Measurements from ENCODE around the gene CPNE4.
"Not testable (repeated sequence)": the region's sequence is repeated elsewhere in the genome, so short reads cannot be mapped to it uniquely, and the experiment has no call there.

Gene CPNE4

GRCh38 chr3:132034486-132035464, at the start of gene CPNE4:
Gene CPNE4, minus strand, starts transcription at chr3:132035014.
- DNase-seq, result peak; percentile 33

GRCh38 chr3:132083583-132084279, 48.9 kb upstream of the CPNE4 start:
- DNase-seq, result no peak

GRCh38 chr3:132083159-132083558, 48.3 kb upstream of the CPNE4 start:
- DNase-seq, result no peak

- no peak for DNase-seq
Measured at GRCh38 chr3:132079147-132079546, 44.3 kb upstream of the CPNE4 start.

- DNase-seq, result no peak
Measured at GRCh38 chr3:132073771-132074170, 39.0 kb upstream of the CPNE4 start.

- DNase-seq, result no peak
Measured at GRCh38 chr3:132071043-132071442, 36.2 kb upstream of the CPNE4 start.

- DNase-seq, result no peak
Measured at GRCh38 chr3:132064114-132064513, 29.3 kb upstream of the CPNE4 start.

- no peak for DNase-seq
Measured at GRCh38 chr3:132062535-132062934, 27.7 kb upstream of the CPNE4 start.

- no peak for DNase-seq
Measured at GRCh38 chr3:132055872-132056271, 21.1 kb upstream of the CPNE4 start.

- no peak for DNase-seq
Measured at GRCh38 chr3:132047209-132047608, 12.4 kb upstream of the CPNE4 start.

- not testable (repeated sequence) for DNase-seq
Measured at GRCh38 chr3:132044874-132045273, 10.1 kb upstream of the CPNE4 start.

- no peak for DNase-seq
Measured at GRCh38 chr3:132042681-132043080, 7.9 kb upstream of the CPNE4 start.

- DNase-seq, result no peak
Measured at GRCh38 chr3:132038198-132038825, 3.5 kb upstream of the CPNE4 start.

- no peak for DNase-seq
Measured at GRCh38 chr3:132037581-132037980, 2.8 kb upstream of the CPNE4 start.

- DNase-seq, result no peak
Measured at GRCh38 chr3:132037056-132037455, 2.2 kb upstream of the CPNE4 start.

- DNase-seq, result no peak
Measured at GRCh38 chr3:132034097-132034485, 723 bp downstream of the CPNE4 start.

- DNase-seq, result no peak
Measured at GRCh38 chr3:132033471-132033870, 1.3 kb downstream of the CPNE4 start.

GRCh38 chr3:132032959-132033358, 1.9 kb downstream of the CPNE4 start:
- no peak for DNase-seq

- DNase-seq, result peak; percentile 18
Measured at GRCh38 chr3:132029182-132029902, 5.5 kb downstream of the CPNE4 start.

GRCh38 chr3:132022914-132023313, 11.9 kb downstream of the CPNE4 start:
- DNase-seq, result no peak

- no peak for DNase-seq
Measured at GRCh38 chr3:132020058-132020457, 14.8 kb downstream of the CPNE4 start.

GRCh38 chr3:132017137-132017536, 17.7 kb downstream of the CPNE4 start:
- DNase-seq, result no peak

All from activated CD4-positive, alpha-beta T cell treated with anti-CD3 and anti-CD28 coated beads for 1 hour (primary cell).